ENCODE measurements around the gene ADORA2A. TPM values are rescaled to one million over a fixed set of nuclear protein-coding genes. Genes with fewer than 3 reads are reported as not detected.

Gene ADORA2A
- total RNA-seq, 1 donor from 2014 or later, result 6.4 TPM

GRCh38 chr22:24416095-24416494 lies 11.3 kb upstream of the ADORA2A start:
- no peak for DNase-seq (ENCODE audit: low spot score, unreplicated experiment)
- Mint-ChIP-seq H3K27me3 (no peaks in the 10 kb centered on the region), H3K9me3 (ENCODE audit: low read depth) (no peaks in the 10 kb centered on the region)

GRCh38 chr22:24416611-24417010 lies 10.8 kb upstream of the ADORA2A start:
- Mint-ChIP-seq H3K4me3 (ENCODE audit: low read depth) (no peak overlapping the region), H3K27me3 (no peaks in the 10 kb centered on the region), H3K27ac (no peak overlapping the region), H3K36me3 (ENCODE audit: insufficient read depth) (peaks cover 2% of the 10 kb centered on the region), H3K4me1 (ENCODE audit: low read depth) (no peaks in the 10 kb centered on the region), H3K9me3 (ENCODE audit: low read depth) (no peaks in the 10 kb centered on the region)
- no peak for DNase-seq (ENCODE audit: low spot score, unreplicated experiment)
- TF ChIP-seq CTCF (IDR thresholded peaks at IDR 0.05; ENCODE audit: unreplicated experiment), result no peak

More at GRCh38 chr22:24416095-24416494, 11.3 kb upstream of the ADORA2A start:
- no peak overlapping the region for H3K27ac Mint-ChIP-seq
- H3K4me1 Mint-ChIP-seq (ENCODE audit: low read depth), result no peaks in the 10 kb centered on the region
- no peak overlapping the region for H3K4me3 Mint-ChIP-seq (ENCODE audit: low read depth)
- peaks cover 2% of the 10 kb centered on the region for H3K36me3 Mint-ChIP-seq (ENCODE audit: insufficient read depth)
- no peak for TF ChIP-seq CTCF (IDR thresholded peaks at IDR 0.05; ENCODE audit: unreplicated experiment)

GRCh38 chr22:24417200-24417599 lies 10.2 kb upstream of the ADORA2A start:
- Mint-ChIP-seq H3K27me3 (no peaks in the 10 kb centered on the region), H3K9me3 (ENCODE audit: low read depth) (no peaks in the 10 kb centered on the region), H3K36me3 (ENCODE audit: insufficient read depth) (peaks cover 2% of the 10 kb centered on the region), H3K4me3 (ENCODE audit: low read depth) (no peak overlapping the region), H3K4me1 (ENCODE audit: low read depth) (no peaks in the 10 kb centered on the region), H3K27ac (peak overlapping the region; percentile 41)
- TF ChIP-seq CTCF (IDR thresholded peaks at IDR 0.05; ENCODE audit: unreplicated experiment), result no peak
- no peak for DNase-seq (ENCODE audit: low spot score, unreplicated experiment)

GRCh38 chr22:24417901-24418641 lies 9.3 kb upstream of the ADORA2A start:
- Mint-ChIP-seq H3K27me3 (peaks cover 5% of the 10 kb centered on the region), H3K9me3 (ENCODE audit: low read depth) (no peaks in the 10 kb centered on the region), H3K27ac (no peak overlapping the region), H3K4me3 (ENCODE audit: low read depth) (no peak overlapping the region), H3K4me1 (ENCODE audit: low read depth) (no peaks in the 10 kb centered on the region), H3K36me3 (ENCODE audit: insufficient read depth) (peaks cover 2% of the 10 kb centered on the region)
- DNase-seq (ENCODE audit: low spot score, unreplicated experiment), result no peak
- no peak for TF ChIP-seq CTCF (IDR thresholded peaks at IDR 0.05; ENCODE audit: unreplicated experiment)

- H3K9me3 Mint-ChIP-seq (ENCODE audit: low read depth), result no peaks in the 10 kb centered on the region
- H3K27me3 Mint-ChIP-seq, result peaks cover 5% of the 10 kb centered on the region
- TF ChIP-seq CTCF (IDR thresholded peaks at IDR 0.05; ENCODE audit: unreplicated experiment), result no peak
- H3K36me3 Mint-ChIP-seq (ENCODE audit: insufficient read depth), result peaks cover under 1% of the 10 kb centered on the region
- no peak overlapping the region for H3K4me3 Mint-ChIP-seq (ENCODE audit: low read depth)
- no peaks in the 10 kb centered on the region for H3K4me1 Mint-ChIP-seq (ENCODE audit: low read depth)
- H3K27ac Mint-ChIP-seq, result no peak overlapping the region
- no peak for DNase-seq (ENCODE audit: low spot score, unreplicated experiment)
Measured at GRCh38 chr22:24418786-24419474, 8.5 kb upstream of the ADORA2A start.
